SK-N-SH (cell line): ENCODE measurements around the gene SERPINA6. TPM values are rescaled to one million over a fixed set of nuclear protein-coding genes. Genes with fewer than 3 reads are reported as not detected.

Experiments
- CTCF ChIA-PET: fragments of 300-600, 350-600 bp; formaldehyde crosslinking; extraction: SDS; loops from one replicate; lab custom pipeline; 2021; lab: Yijun Ruan, JAX
- POLR2A ChIA-PET: fragments of 350-600 bp; sonication (Branson Sonifier 250); formaldehyde crosslinking; extraction: SDS; loops from one replicate; lab custom pipeline; 2020; ENCODE audit warnings: antibody characterized with exemption, inconsistent platforms; lab: Yijun Ruan, JAX
- DNase-seq: peaks from one replicate; pipeline ENCODE4 v3.0.0; 2012
- H2AFZ ChIP-seq: fragments of 200-600 bp; sonication (generic); 2 replicates; pipeline ENCODE4 v1.8.1; 2016; ENCODE audit warnings: antibody characterized with exemption, mild to moderate bottlenecking, low read depth
- H3F3A ChIP-seq: fragments of 200-600 bp; sonication (generic); replicated peaks from 2 replicates; pipeline ENCODE3; 2016; ENCODE audit warnings: antibody characterized with exemption, mild to moderate bottlenecking; ENCODE audit not compliant: insufficient read depth
- H3K27ac ChIP-seq, 2 experiments: fragments of 200-500 bp in 1 of 2; fragments of 200-600 bp in 1 of 2; sonication (Bioruptor generic) in 1 of 2; sonication (generic), shearing (Covaris generic) in 1 of 2; 2 replicates each; pipeline versions ENCODE4 v1.5.1 to v1.6.1; 2014 to 2016; ENCODE audit warnings: low read depth in 2 of 2, inconsistent platforms in 1 of 2, low read length in 1 of 2, mild to moderate bottlenecking in 1 of 2, mixed read lengths in 1 of 2
- H3K27me3 ChIP-seq: fragments of 200-600 bp; sonication (generic), shearing (Covaris generic); 2 replicates; pipeline ENCODE4 v1.6.1; 2016; ENCODE audit warnings: mixed run types; ENCODE audit not compliant: insufficient read depth
- H3K36me3 ChIP-seq, 2 experiments: fragments of 200-500 bp in 1 of 2; fragments of 200-600 bp in 1 of 2; sonication (Bioruptor generic) in 1 of 2; sonication (generic) in 1 of 2; replicated peaks in 1 of 2; 2 replicates each; pipeline versions ENCODE3 to v1.5.1; 2014 to 2016; ENCODE audit warnings: low read length in 1 of 2, mild to moderate bottlenecking in 1 of 2; ENCODE audit not compliant: insufficient read depth in 2 of 2, control insufficient read depth in 1 of 2
- H3K4me1 ChIP-seq, 2 experiments: fragments of 200-500 bp in 1 of 2; fragments of 200-600 bp in 1 of 2; sonication (Bioruptor generic) in 1 of 2; sonication (generic), shearing (Covaris generic) in 1 of 2; 2 replicates each; pipeline versions ENCODE4 v1.5.1 to v1.6.1; 2014 to 2016; ENCODE audit warnings: low read depth in 1 of 2, low read length in 1 of 2, mixed run types in 1 of 2; ENCODE audit not compliant: insufficient read depth in 2 of 2, control insufficient read depth in 1 of 2
- H3K4me2 ChIP-seq: fragments of 200-600 bp; sonication (generic), shearing (Covaris generic); 2 replicates; pipeline ENCODE4 v1.6.1; 2017; ENCODE audit warnings: mixed run types
- H3K4me3 ChIP-seq, 2 experiments: fragments of 200-500 bp in 1 of 2; fragments of 200-600 bp in 1 of 2; sonication (Bioruptor generic) in 1 of 2; sonication (generic), shearing (Covaris generic) in 1 of 2; 2 replicates each; pipeline versions ENCODE4 v1.5.1 to v1.8.1; 2014 to 2016; ENCODE audit warnings: low read depth in 2 of 2, inconsistent platforms in 1 of 2, low read length in 1 of 2, mild to moderate bottlenecking in 1 of 2, mixed read lengths in 1 of 2, moderate library complexity in 1 of 2
- H3K79me2 ChIP-seq: fragments of 200-600 bp; sonication (generic); 2 replicates; pipeline ENCODE4 v1.8.1; 2017; ENCODE audit warnings: mild to moderate bottlenecking; ENCODE audit not compliant: insufficient read depth
- H3K9ac ChIP-seq: fragments of 200-600 bp; sonication (generic); 2 replicates; pipeline ENCODE4 v1.6.1; 2017; ENCODE audit warnings: mixed run types
- H3K9me2 ChIP-seq: fragments of 200-600 bp; sonication (generic); 2 replicates; pipeline ENCODE4 v1.6.1; 2017; ENCODE audit warnings: mixed run types
- H3K9me3 ChIP-seq: fragments of 200-600 bp; sonication (generic); 2 replicates; pipeline ENCODE4 v1.6.1; 2017; ENCODE audit warnings: mixed run types, mild to moderate bottlenecking, moderate library complexity
- H4K20me1 ChIP-seq: fragments of 200-600 bp; sonication (generic); 2 replicates; pipeline ENCODE4 v1.6.1; 2017; ENCODE audit warnings: mild to moderate bottlenecking, mixed run types; ENCODE audit not compliant: insufficient read depth
- ELF1 ChIP-seq: IDR thresholded peaks from 2 replicates; pipeline ENCODE4 v1.4.0; 2012
- EP300 ChIP-seq, 2 experiments: IDR thresholded peaks; 2 replicates each; pipeline versions ENCODE4 v1.4.0 to v1.6.1; 2012; ENCODE audit warnings: borderline replicate concordance in 1 of 2, low read depth in 1 of 2, low read length in 1 of 2
- EZH2phosphoT487 ChIP-seq: fragments of 200-600 bp; sonication (generic); IDR thresholded peaks from 2 replicates; pipeline ENCODE4 v1.6.1; 2017; ENCODE audit warnings: low read depth, mixed run types, mild to moderate bottlenecking, antibody characterized with exemption, moderate library complexity, borderline replicate concordance
- FOSL2 ChIP-seq: IDR thresholded peaks from 2 replicates; pipeline ENCODE4 v1.4.0; 2012; ENCODE audit warnings: low read depth, mild to moderate bottlenecking, moderate library complexity, borderline replicate concordance
- GABPA ChIP-seq: IDR thresholded peaks from 2 replicates; pipeline ENCODE4 v1.4.0; 2012; ENCODE audit warnings: low read depth, mild to moderate bottlenecking
- GATA2 ChIP-seq: sonication (generic); formaldehyde crosslinking; IDR thresholded peaks from 2 replicates; pipeline ENCODE4 v1.5.0; 2020; ENCODE audit warnings: mild to moderate bottlenecking, missing genetic modification reagents
- IRF3 ChIP-seq: fragments of 150-350 bp; IDR thresholded peaks from 2 replicates; pipeline ENCODE4 v1.6.1; 2016; ENCODE audit warnings: mild to moderate bottlenecking, low read depth, low read length
- JUND ChIP-seq: IDR thresholded peaks from 2 replicates; pipeline ENCODE4 v1.4.0; 2012
- MAX ChIP-seq: IDR thresholded peaks from 2 replicates; pipeline ENCODE4 v1.4.0; 2012; ENCODE audit warnings: low read depth
- MXI1 ChIP-seq: IDR thresholded peaks from 2 replicates; pipeline ENCODE4 v1.6.1; 2012; ENCODE audit warnings: mild to moderate bottlenecking, low read depth, low read length, improper control_type of control experiment
- NFIC ChIP-seq: IDR thresholded peaks from 2 replicates; pipeline ENCODE4 v1.4.0; 2012; ENCODE audit warnings: borderline replicate concordance
- RAD21 ChIP-seq: IDR thresholded peaks from 2 replicates; pipeline ENCODE4 v1.6.1; 2012; ENCODE audit warnings: mild to moderate bottlenecking, low read length
- SIN3A ChIP-seq: IDR thresholded peaks from 2 replicates; pipeline ENCODE4 v1.6.1; 2012; ENCODE audit warnings: low read depth, mild to moderate bottlenecking, low read length, moderate library complexity, borderline replicate concordance
- TAF1 ChIP-seq: IDR thresholded peaks from 2 replicates; pipeline ENCODE4 v1.6.1; 2012; ENCODE audit warnings: low read depth, mild to moderate bottlenecking, low read length, moderate library complexity, borderline replicate concordance
- TEAD4 ChIP-seq: IDR thresholded peaks from 2 replicates; pipeline ENCODE4 v1.4.0; 2012; ENCODE audit warnings: mild to moderate bottlenecking, borderline replicate concordance; ENCODE audit not compliant: insufficient read depth
- USF2 ChIP-seq: fragments of 150-350 bp; IDR thresholded peaks from 2 replicates; pipeline ENCODE4 v1.6.1; 2017; ENCODE audit warnings: antibody characterized with exemption, low read length, low read depth, borderline replicate concordance
- YY1 ChIP-seq: IDR thresholded peaks from 2 replicates; pipeline ENCODE4 v1.4.0; 2012; ENCODE audit warnings: low read depth, mild to moderate bottlenecking
- WGBS: methylation state at CpG from one replicate; pipeline ENCODE4 v1.1.6; 2017; ENCODE audit warnings: low lambda C conversion rate; 5-methylcytosine and 5-hydroxymethylcytosine counted together
- polyA plus RNA-seq, 3 experiments: library from polyadenylated mRNA; depleted of rRNA; stranded (reverse); fragments of >200 nt; gene quantifications; 2 replicates each; pipeline ENCODE4 v1.2.3, GENCODE V29; 2012
- TF ChIP-seq, protein P1 (sequence below): IDR thresholded peaks from 2 replicates; pipeline ENCODE4 v1.6.1; 2012; ENCODE audit warnings: mild to moderate bottlenecking, low read depth, low read length, moderate library complexity

SERPINA6 gene
- polyA plus RNA-seq, 1 of the 3 experiments (the other 2 are of a cell fraction), result 0.46 TPM

DNA sequence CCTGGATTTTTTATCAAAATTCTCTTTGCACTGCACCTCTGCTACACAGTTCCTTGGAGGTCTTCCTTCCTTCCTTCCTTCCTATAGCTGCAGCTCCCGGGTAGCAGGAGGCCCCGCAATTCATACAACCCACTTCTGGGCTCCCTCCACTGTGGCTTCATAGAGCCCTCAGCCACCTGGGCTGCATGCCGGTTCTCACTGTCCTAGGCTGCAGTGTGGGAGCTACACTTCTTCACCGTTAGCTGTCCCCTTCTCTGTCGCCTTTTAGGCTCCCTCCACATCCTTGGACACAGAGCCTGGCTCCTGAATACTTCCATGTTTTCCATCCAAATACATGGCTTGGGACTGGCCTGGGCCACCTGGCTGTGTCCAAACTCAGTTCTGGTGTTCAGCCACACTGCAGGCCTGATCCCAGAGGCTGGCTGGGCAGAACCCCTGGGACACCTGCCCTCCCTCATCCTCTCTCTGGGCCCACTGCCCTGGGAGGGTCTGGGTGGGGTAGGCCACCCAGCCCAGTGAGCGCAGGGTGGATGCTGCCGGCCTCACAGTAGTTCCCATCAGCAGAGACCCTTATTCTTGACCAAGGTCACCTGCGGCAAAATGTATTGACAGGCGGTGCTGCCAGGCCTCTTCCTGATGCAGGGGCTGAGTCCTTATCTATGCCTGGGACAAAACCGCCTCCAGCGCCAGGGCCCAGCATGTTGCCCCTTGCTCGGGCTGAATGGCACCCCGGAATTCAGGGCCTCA, 31.8 kb downstream of the SERPINA6 start:
- Histone ChIP-seq H3K9me3 (no peaks in the 10 kb centered on the region), H3K27ac (no peak overlapping the region), H2AFZ (no peak overlapping the region), H3K9me2 (no peaks in the 10 kb centered on the region), H3K27me3 (no peaks in the 10 kb centered on the region), H4K20me1 (no peaks in the 10 kb centered on the region), H3K4me1 (no peaks in the 10 kb centered on the region), H3K4me2 (no peak overlapping the region), H3K9ac (no peak overlapping the region), H3K79me2 (no peaks in the 10 kb centered on the region), H3F3A (peaks cover 4% of the 10 kb centered on the region), H3K4me3 (no peak overlapping the region), H3K36me3 (no peaks in the 10 kb centered on the region)
- WGBS, result 75% methylated on average over 11 of the region's 13 CpGs
- DNase-seq, result no peak
- TF ChIP-seq TAF1 (no peak), TEAD4 (no peak), JUND (no peak), IRF3 (no peak), USF2 (no peak), EP300 (IDR thresholded peaks at IDR 0.05; ENCODE audit: borderline replicate concordance in 1 of 2, low read depth in 1 of 2, low read length in 1 of 2) (no peak), MXI1 (no peak), EZH2phosphoT487 (no peak), NFIC (no peak), GATA2 (CRISPR knock-in tag) (no peak), RAD21 (no peak), YY1 (no peak), FOSL2 (no peak), GABPA (no peak), MAX (no peak), SIN3A (no peak), ELF1 (no peak)
- TF ChIP-seq, protein P1, sequence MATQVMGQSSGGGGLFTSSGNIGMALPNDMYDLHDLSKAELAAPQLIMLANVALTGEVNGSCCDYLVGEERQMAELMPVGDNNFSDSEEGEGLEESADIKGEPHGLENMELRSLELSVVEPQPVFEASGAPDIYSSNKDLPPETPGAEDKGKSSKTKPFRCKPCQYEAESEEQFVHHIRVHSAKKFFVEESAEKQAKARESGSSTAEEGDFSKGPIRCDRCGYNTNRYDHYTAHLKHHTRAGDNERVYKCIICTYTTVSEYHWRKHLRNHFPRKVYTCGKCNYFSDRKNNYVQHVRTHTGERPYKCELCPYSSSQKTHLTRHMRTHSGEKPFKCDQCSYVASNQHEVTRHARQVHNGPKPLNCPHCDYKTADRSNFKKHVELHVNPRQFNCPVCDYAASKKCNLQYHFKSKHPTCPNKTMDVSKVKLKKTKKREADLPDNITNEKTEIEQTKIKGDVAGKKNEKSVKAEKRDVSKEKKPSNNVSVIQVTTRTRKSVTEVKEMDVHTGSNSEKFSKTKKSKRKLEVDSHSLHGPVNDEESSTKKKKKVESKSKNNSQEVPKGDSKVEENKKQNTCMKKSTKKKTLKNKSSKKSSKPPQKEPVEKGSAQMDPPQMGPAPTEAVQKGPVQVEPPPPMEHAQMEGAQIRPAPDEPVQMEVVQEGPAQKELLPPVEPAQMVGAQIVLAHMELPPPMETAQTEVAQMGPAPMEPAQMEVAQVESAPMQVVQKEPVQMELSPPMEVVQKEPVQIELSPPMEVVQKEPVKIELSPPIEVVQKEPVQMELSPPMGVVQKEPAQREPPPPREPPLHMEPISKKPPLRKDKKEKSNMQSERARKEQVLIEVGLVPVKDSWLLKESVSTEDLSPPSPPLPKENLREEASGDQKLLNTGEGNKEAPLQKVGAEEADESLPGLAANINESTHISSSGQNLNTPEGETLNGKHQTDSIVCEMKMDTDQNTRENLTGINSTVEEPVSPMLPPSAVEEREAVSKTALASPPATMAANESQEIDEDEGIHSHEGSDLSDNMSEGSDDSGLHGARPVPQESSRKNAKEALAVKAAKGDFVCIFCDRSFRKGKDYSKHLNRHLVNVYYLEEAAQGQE, result no peak
- CTCF ChIA-PET, result no interaction called here
- POLR2A ChIA-PET, result no interaction called here
